GM19043 (cell line): ENCODE results near the gene AS3MT.
"Not testable (repeated sequence)": the region's sequence is repeated elsewhere in the genome, so short reads cannot be mapped to it uniquely, and the experiment has no call there.

Experiments
- ATAC-seq: cut with Tn5 transposase; IDR thresholded peaks from one replicate; pipeline ENCODE4 v1.9.1; 2021; ENCODE audit warnings: low read depth; ENCODE audit not compliant: unreplicated experiment

AS3MT gene

DNA sequence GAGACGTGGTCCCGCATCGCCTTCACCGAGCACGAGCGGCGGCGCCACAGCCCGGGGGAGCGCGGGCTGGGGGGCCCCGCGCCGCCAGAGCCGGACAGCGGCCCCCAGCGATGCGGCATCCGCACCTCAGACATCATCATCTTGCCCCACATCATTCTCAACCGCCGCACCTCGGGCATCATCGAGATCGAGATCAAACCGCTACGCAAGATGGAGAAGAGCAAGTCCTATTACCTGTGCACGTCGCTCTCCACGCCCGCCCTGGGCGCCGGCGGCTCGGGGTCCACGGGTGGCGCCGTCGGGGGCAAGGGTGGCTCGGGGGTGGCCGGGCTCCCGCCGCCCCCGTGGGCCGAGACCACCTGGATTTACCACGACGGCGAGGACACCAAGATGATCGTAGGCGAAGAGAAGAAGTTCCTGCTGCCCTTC is 49.6 kb downstream of the AS3MT start:
- ATAC-seq = no peak

DNA sequence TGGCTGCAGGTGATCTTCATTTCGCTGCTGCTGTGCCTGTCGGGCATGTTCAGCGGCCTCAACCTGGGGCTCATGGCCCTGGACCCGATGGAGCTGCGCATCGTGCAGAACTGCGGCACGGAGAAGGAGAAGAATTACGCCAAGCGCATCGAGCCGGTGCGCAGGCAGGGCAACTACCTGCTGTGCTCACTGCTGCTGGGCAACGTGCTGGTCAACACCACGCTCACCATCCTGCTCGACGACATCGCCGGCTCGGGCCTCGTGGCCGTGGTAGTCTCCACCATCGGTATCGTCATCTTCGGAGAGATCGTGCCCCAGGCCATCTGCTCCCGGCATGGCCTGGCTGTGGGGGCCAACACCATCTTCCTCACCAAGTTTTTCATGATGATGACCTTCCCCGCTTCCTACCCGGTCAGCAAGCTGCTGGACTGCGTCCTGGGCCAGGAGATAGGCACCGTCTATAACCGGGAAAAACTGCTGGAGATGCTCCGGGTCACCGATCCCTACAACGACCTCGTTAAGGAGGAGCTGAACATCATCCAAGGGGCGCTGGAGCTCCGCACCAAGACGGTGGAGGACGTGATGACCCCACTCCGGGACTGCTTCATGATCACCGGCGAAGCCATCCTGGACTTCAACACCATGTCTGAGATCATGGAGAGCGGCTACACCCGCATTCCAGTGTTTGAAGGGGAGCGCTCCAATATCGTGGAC is 50.1 kb downstream of the AS3MT start:
- no peak for ATAC-seq

DNA sequence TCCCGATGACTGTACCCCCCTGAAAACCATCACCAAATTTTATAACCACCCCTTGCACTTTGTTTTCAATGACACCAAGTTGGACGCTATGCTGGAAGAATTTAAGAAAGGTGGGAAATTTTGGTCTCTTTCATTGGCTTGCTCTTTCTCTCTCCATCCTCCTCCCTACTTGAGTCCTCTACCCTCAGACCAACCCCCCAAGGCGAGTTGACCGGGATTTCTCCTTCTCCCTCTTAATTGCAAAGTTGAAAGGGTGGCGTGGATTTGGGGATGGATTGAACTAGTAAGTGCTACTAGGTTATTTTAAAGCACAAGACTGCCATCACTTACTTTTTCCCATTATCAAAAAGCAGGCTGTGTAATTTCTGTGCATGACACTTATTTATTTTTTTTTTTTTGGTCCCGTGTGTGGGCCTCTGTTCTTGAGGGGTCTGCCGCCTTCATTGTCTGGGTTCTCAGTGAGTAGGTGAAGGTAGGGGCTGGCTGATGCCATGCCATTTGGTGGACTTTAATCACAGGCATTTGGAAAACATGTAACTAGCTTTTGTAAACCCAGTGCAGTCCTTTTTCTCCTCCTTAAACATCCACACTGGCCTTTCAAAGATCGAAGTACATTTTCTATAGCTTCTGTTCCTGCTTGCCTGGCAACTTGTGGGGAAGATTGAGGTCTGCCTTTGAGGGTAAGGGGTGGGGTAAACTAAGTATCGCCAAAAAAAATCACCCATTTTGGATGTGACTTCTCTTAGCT is 50.9 kb downstream of the AS3MT start:
- no peak for ATAC-seq

DNA sequence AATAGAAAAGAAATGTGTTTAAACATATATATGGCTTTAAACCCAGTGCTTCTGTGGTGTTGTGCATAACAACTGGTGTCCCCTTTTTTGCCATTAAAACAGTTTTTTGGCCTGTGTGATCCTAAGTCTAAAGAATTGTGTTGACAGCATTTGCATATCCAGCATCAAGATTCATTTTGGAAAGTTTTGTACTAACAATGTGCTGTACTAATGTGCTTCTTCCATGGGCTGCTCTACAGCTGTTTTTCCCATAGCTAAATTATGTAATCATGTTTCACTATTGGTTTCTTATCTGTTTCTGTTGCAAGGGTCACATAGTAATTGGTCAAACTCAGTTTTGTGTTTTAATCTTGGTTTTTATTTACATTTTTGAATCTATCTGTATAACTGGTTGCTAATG is 54.3 kb downstream of the AS3MT start:
- no peak for ATAC-seq

DNA sequence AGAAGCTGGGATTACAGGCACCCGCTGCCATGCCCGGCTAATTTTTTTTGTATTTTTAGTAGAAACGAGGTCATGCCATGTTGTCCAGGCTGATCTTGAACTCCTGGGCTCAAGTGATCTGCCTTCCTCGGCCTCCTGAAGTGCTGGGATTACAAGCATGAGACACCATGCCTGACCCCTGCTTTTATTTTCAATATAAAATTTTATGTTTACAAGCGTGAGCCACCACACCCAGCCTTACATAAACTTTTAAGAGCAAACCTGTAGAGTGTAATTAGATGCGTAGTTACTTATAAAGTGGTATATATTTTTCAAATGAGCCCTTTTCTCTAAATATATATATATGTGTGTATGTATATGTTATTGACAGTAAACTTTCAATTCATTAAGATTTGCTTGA is 57.6 kb downstream of the AS3MT start:
- no peak for ATAC-seq

DNA sequence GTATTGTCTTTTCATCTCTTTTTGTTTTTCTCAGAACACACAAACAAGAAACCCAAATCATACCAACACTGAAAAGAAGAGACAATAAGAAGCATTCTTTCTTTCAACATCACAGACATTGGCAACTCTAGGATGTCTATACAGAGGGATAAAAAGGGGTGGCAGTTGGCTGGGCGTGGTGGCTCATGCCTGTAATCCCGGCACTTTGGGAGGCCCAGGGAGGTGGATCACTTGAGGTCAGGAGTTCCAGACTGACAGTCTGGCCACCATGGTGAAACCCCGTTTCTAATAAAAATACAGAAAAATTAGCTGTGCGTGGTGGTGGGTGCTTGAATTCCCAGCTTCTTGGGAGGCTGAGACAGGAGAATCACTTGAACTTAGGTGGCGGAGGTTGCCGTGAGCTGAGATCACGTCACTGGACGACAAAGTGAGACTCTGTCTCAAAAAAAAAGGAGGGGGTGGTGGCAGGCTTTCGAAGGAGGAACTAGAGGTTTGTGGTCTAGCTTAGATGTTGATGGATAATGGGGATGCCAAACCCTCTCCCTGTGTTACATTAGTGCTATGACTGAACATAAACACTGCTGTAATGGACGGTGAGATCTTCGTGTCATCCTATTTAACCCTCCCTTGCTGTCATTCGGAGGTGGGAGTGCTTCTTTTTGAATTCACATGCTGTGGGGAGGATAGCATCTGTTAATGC is 58.2 kb downstream of the AS3MT start:
- no peak for ATAC-seq

DNA sequence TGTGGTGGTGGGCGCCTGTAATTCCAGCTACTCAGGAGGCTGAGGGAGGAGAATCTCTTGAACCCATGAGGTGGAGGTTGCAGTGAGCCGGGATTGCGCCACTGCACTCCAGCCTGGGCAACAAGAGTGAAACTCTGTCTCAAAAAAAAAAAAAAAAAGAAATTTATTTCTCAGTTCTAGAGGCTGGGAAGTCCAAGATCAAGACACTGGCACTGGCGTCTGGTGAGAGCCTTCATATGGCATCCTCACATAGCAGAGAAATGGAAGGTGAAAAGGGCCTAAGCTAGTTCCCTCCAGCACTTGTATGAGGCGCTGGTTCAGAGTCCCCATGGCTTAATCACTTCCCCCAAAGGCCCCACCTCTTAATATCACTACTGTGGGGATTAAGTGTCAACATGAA is 59.2 kb downstream of the AS3MT start:
- not testable (repeated sequence) for ATAC-seq

DNA sequence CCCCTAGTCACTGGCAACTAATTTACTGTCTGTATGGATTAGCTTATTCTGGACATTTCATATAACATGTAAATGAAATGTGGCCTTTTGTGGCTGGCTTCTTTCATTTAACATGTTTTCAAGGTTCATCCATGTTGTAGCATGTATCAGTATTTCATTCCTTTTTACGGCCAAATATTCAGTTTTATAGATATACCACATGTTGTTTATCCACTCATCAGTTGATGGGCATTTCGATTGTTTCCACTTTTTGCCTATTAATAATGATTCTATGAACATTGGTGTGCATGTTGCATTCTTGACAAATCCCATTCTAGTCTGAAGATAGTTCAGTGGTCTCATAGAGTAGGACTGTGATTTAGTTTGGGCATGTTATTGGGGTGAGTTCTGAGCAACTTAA is 61.5 kb downstream of the AS3MT start:
- ATAC-seq = no peak

DNA sequence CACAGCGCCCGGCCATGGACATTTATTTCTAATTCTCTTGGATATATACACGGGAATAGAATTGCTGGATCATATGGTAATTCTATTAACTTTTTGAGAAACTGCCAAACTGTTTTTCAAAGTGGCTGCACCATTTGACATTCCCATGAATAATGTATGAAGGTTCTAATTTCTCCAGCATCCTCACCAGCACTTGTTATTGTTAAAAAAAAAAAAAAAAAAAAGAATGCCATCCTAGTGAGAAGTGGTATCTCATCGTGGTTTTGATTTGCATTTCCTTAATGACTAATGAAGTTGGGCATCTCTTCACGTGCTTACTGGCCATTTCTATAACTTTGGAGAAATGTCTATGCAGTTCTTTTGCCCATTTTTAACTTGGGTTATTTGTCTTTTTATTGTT is 62.4 kb downstream of the AS3MT start:
- ATAC-seq = no peak

DNA sequence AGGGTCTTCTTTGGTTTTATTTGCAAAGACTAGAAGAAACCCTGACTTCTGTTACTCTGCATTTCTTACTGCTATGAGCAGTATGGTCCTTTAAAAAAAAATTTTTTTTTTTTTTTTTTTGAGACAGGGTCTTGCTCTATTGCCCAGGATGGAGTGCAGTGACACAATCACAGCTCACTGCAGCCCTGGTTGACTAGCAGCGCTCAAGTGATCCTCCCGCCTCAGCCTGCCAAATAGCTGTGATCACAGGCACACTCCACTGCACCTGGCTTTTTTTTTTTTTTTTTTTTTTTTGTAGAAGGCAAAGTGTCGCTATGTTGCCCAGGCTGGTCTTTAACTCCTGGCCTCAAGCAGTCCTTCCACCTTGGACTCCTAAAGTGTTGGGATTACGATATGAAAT is 66.2 kb downstream of the AS3MT start:
- no peak for ATAC-seq

DNA sequence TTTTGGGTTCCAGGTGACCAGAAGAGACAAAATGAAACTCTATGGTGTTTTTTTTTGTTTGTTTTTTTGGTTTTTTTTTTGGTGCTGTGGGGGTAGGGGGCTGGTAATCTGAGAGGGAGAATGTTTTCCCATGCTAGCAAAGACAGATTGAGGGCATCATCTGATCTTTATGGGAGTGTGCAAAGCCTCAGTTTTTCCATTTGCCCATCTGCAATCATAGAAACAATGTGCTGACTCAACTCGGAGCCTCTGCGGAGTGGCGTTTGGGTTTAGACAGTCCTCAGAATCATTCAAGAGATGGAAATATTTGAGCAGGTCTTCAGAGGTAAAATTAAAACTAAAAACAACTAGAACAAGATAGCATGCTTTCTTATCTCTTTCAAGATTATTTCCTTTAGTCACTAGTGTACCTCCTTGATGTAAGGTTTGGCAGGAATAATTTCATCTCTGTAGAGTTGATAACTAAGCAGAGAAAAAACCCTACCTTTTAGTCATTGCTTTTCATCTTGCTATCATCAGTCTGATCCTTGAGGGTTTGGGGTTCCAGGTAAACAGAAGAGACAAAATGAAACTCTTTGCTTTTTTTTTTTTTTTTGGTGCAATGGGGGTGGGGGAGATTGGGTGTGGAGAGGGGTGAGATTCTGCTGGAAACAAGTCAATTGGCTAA is 66.8 kb downstream of the AS3MT start:
- no peak for ATAC-seq

DNA sequence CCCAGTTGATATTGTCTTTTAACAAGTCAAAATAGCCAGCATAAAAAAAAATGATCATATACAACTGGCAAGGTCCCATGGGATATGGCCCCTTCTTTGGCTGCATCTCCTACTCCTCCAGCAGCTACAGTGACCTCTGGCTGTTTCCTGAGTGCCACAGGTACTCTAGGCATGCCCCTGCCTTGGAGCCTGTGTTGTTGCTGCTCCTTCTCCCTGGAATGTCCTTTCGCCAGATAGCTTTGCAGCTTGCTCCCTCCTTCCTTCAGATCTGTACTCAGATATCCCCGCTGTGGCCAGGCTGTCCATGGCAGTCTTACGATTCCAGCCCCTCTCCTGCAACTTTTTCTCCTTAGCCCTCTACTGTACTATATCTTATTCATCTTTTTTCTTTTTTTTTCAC is 72.1 kb downstream of the AS3MT start:
- ATAC-seq = no peak

DNA sequence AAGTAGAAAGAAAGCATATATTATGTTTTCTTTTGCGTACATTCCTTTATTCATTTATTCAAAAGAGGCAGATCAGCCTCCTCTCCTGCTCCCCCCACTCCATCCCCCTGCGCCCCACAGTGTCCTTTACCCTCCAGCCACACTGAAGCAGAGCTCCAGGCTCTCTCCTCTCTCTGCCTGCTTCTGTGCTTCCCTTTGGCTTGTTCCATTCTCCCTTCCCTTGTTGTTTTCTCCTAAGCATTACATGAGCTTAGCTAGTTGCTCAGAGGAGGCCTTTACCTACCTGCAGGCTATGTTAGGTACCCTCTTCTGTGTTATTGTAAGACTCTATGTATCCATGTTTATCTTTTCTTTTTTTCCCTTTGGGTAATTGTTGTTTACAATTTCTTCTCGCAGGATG is 76.2 kb downstream of the AS3MT start:
- no peak for ATAC-seq

DNA sequence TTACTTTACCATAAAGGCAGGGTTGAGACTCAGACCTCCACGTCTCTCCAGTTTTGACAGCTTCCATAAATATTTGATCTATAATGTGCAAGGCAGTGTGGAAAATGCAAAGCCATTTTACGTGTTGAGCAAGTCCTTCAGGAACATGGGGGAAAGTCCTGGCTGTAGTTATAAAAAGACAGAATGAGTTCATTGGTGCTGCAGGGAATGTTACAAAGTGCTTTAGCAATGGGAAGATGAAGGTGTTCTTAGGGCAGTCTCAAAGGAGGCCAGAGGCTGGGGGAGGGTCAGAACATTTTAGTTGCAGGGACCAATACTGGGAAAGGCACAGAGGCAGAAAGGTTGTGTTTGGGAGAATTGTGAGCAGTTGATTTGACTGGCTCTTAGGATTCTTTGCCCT is 76.7 kb downstream of the AS3MT start:
- no peak for ATAC-seq

DNA sequence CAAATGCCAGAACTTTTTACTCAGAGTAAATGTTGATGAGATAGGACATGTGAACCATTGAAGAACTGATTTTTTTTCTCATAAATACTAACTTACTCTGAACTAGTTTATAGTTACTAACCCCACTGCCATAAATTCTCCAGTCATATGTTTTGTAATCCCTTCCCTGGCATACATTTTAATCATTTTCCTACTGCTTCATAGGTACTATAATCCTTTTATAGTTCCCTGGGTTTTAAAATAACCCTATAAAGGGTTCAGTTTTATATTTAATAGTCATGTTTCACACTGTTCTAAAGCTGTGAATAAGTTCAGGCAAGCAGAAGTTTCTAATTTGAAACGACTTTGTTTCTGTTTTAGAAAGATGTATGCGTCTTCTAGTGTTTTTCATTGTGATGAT is 77.7 kb downstream of the AS3MT start:
- no peak for ATAC-seq

DNA sequence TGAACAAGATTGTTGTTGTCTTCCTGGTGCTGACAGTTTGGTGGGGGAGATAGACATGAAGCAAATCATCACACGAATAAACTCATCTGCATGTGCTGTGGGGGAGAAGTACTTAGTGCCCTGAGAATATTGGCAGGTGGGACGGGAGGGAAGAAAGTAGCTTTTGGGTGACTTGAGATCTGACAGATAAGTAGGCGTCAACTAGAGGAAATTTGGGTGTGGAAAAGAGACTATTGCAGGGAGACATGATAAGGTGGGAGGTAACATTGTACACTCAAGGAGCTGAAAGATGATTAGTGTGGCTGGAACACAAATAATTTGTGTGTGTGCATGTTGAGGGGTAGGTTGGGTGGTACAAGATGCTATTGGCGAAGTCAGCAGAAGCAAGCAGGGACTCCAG is 78.9 kb downstream of the AS3MT start:
- no peak for ATAC-seq

DNA sequence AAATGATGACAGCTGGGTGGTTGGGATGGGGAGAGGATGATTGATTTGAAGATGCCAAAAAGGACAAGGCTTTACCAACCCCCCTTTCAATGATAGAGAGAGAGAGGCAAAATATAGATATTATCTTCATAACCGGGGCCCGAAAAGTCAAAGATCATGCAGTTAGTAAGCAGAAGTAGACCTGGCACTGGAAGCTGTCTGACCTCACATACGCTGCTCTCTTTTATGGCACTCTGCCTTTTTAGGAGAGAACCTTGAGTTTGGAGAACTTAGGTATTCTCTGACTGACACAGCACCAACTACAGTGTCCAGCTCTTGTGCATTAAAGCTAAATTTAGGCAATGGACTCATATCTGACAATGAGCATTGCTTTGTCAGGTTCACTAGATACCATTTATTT is 79.5 kb downstream of the AS3MT start:
- no peak for ATAC-seq

DNA sequence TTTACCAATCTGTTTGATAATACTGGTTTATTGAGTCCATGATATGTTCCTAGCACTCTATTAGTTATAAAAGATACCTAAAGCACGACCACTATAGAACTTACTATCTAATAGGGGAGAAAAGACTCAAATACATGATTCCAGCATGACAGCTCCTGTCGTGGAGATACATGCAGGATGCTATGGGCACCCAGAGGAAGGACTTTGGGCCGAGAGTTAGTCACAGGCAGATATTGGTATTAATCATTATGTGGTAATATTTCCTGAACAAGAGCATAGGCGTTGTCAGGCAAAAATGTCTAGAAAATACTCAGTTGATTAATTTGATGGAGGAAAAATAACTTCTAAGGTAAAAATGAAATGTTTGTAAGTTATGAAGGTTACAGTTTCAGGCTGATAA is 80.6 kb downstream of the AS3MT start:
- ATAC-seq = no peak

DNA sequence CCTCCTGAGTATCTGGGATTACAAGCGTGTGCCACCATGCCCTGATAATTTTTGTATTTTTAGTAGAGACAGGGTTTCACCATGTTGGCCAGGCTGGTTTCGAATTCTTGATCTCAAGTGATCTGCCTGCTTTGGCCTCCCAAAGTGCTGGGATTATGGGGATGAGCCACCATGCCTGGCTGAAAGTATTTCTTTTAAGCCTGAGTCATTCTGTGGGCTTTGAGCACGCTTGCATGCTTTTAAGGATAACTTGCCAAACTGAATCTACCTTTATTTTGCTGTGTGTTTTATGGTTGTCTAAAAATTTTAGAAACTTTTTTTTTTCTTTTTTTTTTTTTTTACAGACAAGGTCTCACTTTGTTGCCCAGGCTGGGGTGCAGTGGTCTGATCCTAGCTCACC is 82.0 kb downstream of the AS3MT start:
- ATAC-seq = no peak
